VCaP (cell line): Measurements from ENCODE around the gene UBAC2.

Experiments
- H3K27ac ChIP-seq: fragments of 450-650 bp; 2 replicates; pipeline ENCODE4 v1.5.1; 2017
- CTCF ChIP-seq: fragments of 450-650 bp; conservative IDR thresholded peaks from 2 replicates; pipeline ENCODE4 v1.5.1; 2017; ENCODE audit warnings: mild to moderate bottlenecking, moderate library complexity

UBAC2 gene

GRCh38 chr13:99294198-99294597 is 93.5 kb downstream of the UBAC2 start:
- TF ChIP-seq CTCF: no peak

GRCh38 chr13:99294958-99295357 is 94.3 kb downstream of the UBAC2 start:
- no peak for TF ChIP-seq CTCF
- H3K27ac ChIP-seq: no peak overlapping the region

More at GRCh38 chr13:99294198-99294597, 93.5 kb downstream of the UBAC2 start:
- H3K27ac ChIP-seq: no peak overlapping the region

- TF ChIP-seq CTCF: no peak
- no peak overlapping the region for H3K27ac ChIP-seq
Observed at GRCh38 chr13:99295488-99296252, 95.0 kb downstream of the UBAC2 start.

GRCh38 chr13:99296398-99296797 is 95.7 kb downstream of the UBAC2 start:
- H3K27ac ChIP-seq: no peak overlapping the region
- TF ChIP-seq CTCF: no peak

GRCh38 chr13:99297331-99297730 is 96.7 kb downstream of the UBAC2 start:
- no peak overlapping the region for H3K27ac ChIP-seq
- no peak for TF ChIP-seq CTCF

GRCh38 chr13:99298056-99298455 is 97.4 kb downstream of the UBAC2 start:
- no peak for TF ChIP-seq CTCF
- H3K27ac ChIP-seq: no peak overlapping the region

GRCh38 chr13:99299256-99299919 is 98.7 kb downstream of the UBAC2 start:
- H3K27ac ChIP-seq: no peak overlapping the region
- TF ChIP-seq CTCF: no peak
